ENCODE data around the gene LEFTY1.

Gene LEFTY1

DNA sequence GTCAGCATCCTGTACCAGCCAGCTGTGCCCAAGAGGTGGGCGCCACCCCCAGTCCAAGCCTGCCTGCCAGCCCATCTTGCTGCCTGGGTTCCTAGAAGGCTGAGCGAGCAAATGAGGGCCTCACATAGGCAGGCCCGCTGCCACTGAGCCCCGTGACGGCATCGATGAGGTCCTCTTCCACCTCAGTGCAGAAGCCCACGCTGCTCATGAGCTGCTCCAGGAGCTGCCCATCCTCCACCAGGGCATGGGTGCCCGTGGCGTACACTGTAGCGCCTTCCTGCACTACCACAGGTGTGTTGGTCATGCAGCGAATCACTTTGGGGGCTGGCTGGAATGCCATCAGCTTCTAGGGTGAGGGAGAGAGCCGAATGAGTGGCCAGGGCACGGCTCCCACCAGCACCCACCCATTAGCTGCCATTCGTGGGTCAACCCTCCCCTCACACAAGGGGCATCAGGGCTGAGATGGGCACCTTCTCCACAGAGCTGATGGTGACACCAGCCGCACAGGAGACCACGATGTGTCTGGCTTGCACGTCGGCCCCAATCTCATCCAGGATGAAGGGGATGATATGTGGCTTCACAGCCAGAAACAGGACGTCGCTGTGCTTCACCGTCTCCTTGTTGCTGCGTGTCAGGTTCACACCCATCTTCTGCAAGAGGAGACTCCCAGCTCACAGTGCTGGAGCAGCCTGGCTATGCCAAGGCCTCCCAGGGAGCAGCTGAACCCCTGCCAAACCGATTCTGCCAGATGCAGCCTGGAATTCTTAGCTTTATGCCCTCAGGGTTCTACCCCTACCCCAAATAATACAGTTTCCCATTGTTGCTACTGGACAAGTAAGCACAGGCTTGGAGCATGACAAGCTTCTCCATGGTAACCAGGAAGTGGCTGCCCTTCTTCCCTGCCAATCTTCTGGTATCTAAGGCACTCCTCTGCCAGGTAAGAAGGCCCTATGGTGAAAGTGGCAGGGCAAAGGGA, 33.1 kb upstream of the LEFTY1 start:
- H3K27ac Mint-ChIP-seq = peak overlapping the region; percentile 35
- H3K36me3 Mint-ChIP-seq = peaks cover 14% of the 10 kb centered on the region
- peaks cover 49% of the 10 kb centered on the region for H3K4me1 Mint-ChIP-seq
- no peaks in the 10 kb centered on the region for H3K9me3 Mint-ChIP-seq
- H3K27me3 Mint-ChIP-seq = no peaks in the 10 kb centered on the region
- peak overlapping the region; percentile 44 for H3K4me3 Mint-ChIP-seq

DNA sequence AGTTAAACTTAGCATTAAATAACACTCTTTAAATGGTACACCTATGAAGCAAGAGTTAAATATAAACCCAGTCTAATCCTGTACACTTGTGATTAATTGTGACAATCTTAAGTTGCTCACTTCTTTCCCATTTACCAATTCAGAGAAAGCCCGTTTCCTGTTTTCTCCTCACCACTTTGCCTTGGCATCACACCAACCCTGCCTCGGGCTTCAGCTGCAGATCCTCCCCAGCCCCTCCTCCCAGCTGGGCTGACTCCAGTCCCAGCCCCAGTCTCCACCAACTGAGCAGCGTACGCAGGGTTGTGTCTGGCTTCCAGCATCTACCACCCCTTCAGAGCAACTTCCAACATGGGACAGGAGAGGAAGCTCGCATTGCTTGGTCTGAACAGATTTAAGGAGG, 31.0 kb upstream of the LEFTY1 start:
- Mint-ChIP-seq H3K9me3 (no peaks in the 10 kb centered on the region), H3K36me3 (peaks cover 19% of the 10 kb centered on the region), H3K27ac (no peak overlapping the region), H3K4me3 (peak overlapping the region; percentile 61), H3K4me1 (peaks cover 40% of the 10 kb centered on the region), H3K27me3 (no peaks in the 10 kb centered on the region)

- Mint-ChIP-seq H3K4me3 (no peak overlapping the region), H3K27me3 (no peaks in the 10 kb centered on the region), H3K9me3 (no peaks in the 10 kb centered on the region), H3K4me1 (peaks cover 39% of the 10 kb centered on the region), H3K27ac (no peak overlapping the region), H3K36me3 (peaks cover 21% of the 10 kb centered on the region)
These were observed 29.3 kb upstream of the LEFTY1 start for GRCh38 chr1:225918280-225918679.

GRCh38 chr1:225917536-225917935, 28.6 kb upstream of the LEFTY1 start:
- Mint-ChIP-seq H3K4me1 (peaks cover 33% of the 10 kb centered on the region), H3K27me3 (no peaks in the 10 kb centered on the region), H3K27ac (no peak overlapping the region), H3K9me3 (no peaks in the 10 kb centered on the region), H3K4me3 (no peak overlapping the region), H3K36me3 (peaks cover 18% of the 10 kb centered on the region)

- Mint-ChIP-seq H3K36me3 (peaks cover 18% of the 10 kb centered on the region), H3K27me3 (no peaks in the 10 kb centered on the region), H3K4me3 (no peak overlapping the region), H3K9me3 (no peaks in the 10 kb centered on the region), H3K27ac (peak overlapping the region; percentile 69), H3K4me1 (peaks cover 30% of the 10 kb centered on the region)
These were observed 28.2 kb upstream of the LEFTY1 start for GRCh38 chr1:225917101-225917500.

- Mint-ChIP-seq H3K27ac (no peak overlapping the region), H3K9me3 (no peaks in the 10 kb centered on the region)
These were observed 26.6 kb upstream of the LEFTY1 start for GRCh38 chr1:225915538-225915991.

GRCh38 chr1:225914947-225915346, 26.0 kb upstream of the LEFTY1 start:
- H3K4me3 Mint-ChIP-seq = no peak overlapping the region
- peaks cover 25% of the 10 kb centered on the region for H3K4me1 Mint-ChIP-seq
- peaks cover 17% of the 10 kb centered on the region for H3K36me3 Mint-ChIP-seq
- no peaks in the 10 kb centered on the region for H3K27me3 Mint-ChIP-seq
- no peak overlapping the region for H3K27ac Mint-ChIP-seq
- H3K9me3 Mint-ChIP-seq = no peaks in the 10 kb centered on the region

More at GRCh38 chr1:225915538-225915991, 26.6 kb upstream of the LEFTY1 start:
- H3K4me3 Mint-ChIP-seq = no peak overlapping the region
- H3K4me1 Mint-ChIP-seq = peaks cover 25% of the 10 kb centered on the region
- H3K27me3 Mint-ChIP-seq = no peaks in the 10 kb centered on the region
- H3K36me3 Mint-ChIP-seq = peaks cover 18% of the 10 kb centered on the region

GRCh38 chr1:225914391-225914790, 25.4 kb upstream of the LEFTY1 start:
- no peaks in the 10 kb centered on the region for H3K9me3 Mint-ChIP-seq
- no peaks in the 10 kb centered on the region for H3K27me3 Mint-ChIP-seq
- H3K4me3 Mint-ChIP-seq = no peak overlapping the region
- H3K27ac Mint-ChIP-seq = no peak overlapping the region
- peaks cover 13% of the 10 kb centered on the region for H3K36me3 Mint-ChIP-seq
- peaks cover 25% of the 10 kb centered on the region for H3K4me1 Mint-ChIP-seq

DNA sequence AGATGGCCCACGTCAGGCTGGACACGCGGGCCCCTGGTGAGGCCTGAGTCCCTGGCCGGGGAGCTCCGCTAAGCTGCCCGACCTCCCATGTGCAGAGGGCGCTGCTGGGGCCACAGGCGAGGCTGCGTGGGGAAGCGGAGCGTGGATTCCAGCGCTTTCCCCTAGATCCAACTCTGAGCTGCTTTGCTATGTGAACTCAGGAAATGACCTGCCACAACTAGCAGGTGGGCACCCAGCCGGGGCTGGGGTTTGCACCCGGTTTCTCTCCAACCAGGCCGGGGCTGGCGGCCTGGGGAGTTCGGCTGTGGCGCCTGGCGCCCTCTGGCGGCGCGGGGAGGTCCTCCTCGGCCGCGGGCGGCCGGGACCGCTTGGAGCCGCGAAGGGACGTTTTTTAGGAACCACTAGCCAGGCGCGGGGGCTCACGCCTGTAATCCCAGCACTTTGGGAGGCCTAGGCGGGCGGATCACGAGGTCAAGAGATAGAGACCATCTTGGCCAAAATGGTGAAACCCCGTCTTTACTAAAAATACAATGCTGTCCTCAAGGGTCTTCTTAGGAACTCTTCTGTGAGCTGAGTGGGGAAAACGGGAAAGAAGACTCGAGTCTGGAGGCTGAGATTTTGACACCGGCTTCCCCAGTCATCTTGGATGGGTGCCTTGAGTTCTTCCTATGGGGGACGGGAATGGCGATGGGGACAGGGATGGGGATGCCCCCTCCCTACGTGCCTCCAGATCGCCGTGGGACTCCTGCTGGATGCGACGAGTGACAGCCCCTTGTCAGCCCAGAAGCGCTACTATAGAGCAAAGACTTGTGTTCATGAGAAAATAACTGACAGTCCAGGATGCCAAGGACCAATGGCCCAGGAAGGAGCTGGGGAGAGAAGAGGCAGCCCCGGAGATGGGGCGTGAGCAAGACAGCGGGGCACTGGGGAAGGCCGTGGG, 22.5 kb upstream of the LEFTY1 start:
- H3K36me3 Mint-ChIP-seq = peaks cover 7% of the 10 kb centered on the region
- H3K4me3 Mint-ChIP-seq = no peak overlapping the region
- H3K27ac Mint-ChIP-seq = no peak overlapping the region
- no peaks in the 10 kb centered on the region for H3K9me3 Mint-ChIP-seq
- H3K27me3 Mint-ChIP-seq = no peaks in the 10 kb centered on the region
- peaks cover 22% of the 10 kb centered on the region for H3K4me1 Mint-ChIP-seq

DNA sequence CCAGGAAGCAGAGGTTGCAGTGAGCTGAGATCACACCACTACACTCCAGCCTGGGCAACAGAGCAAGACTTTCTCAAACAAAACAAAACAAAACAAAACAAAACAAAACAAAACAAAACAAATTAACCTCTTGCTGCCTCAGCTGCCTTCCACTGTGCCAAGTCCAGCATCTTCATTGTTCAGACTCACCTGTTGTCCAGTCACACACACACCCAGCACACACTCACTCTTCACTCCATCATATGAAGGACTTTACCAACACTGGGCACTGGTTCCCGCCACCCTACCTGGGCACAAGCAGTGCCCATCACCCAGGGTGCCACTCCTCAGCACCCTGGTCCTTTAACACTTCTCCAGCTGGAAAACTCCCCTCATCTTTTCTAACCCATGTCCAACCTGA, 20.5 kb upstream of the LEFTY1 start:
- no peak overlapping the region for H3K27ac Mint-ChIP-seq

GRCh38 chr1:225908773-225909172, 19.8 kb upstream of the LEFTY1 start:
- H3K9me3 Mint-ChIP-seq = no peaks in the 10 kb centered on the region
- no peaks in the 10 kb centered on the region for H3K36me3 Mint-ChIP-seq
- H3K4me1 Mint-ChIP-seq = peaks cover 34% of the 10 kb centered on the region
- no peak overlapping the region for H3K27ac Mint-ChIP-seq
- no peak overlapping the region for H3K4me3 Mint-ChIP-seq
- no peaks in the 10 kb centered on the region for H3K27me3 Mint-ChIP-seq

More for the DNA sequence above, 20.5 kb upstream of the LEFTY1 start:
- Mint-ChIP-seq H3K4me3 (no peak overlapping the region), H3K4me1 (peaks cover 34% of the 10 kb centered on the region), H3K9me3 (no peaks in the 10 kb centered on the region), H3K27me3 (no peaks in the 10 kb centered on the region), H3K36me3 (no peaks in the 10 kb centered on the region)

GRCh38 chr1:225908013-225908640, 19.2 kb upstream of the LEFTY1 start:
- Mint-ChIP-seq H3K4me3 (no peak overlapping the region), H3K9me3 (no peaks in the 10 kb centered on the region), H3K4me1 (peaks cover 34% of the 10 kb centered on the region), H3K36me3 (no peaks in the 10 kb centered on the region), H3K27ac (no peak overlapping the region), H3K27me3 (no peaks in the 10 kb centered on the region)

- no peak overlapping the region for H3K27ac Mint-ChIP-seq
- H3K9me3 Mint-ChIP-seq = no peaks in the 10 kb centered on the region
- H3K27me3 Mint-ChIP-seq = no peaks in the 10 kb centered on the region
- H3K36me3 Mint-ChIP-seq = no peaks in the 10 kb centered on the region
- H3K4me3 Mint-ChIP-seq = no peak overlapping the region
- peaks cover 34% of the 10 kb centered on the region for H3K4me1 Mint-ChIP-seq
These were observed 18.4 kb upstream of the LEFTY1 start for GRCh38 chr1:225907341-225907740.

DNA sequence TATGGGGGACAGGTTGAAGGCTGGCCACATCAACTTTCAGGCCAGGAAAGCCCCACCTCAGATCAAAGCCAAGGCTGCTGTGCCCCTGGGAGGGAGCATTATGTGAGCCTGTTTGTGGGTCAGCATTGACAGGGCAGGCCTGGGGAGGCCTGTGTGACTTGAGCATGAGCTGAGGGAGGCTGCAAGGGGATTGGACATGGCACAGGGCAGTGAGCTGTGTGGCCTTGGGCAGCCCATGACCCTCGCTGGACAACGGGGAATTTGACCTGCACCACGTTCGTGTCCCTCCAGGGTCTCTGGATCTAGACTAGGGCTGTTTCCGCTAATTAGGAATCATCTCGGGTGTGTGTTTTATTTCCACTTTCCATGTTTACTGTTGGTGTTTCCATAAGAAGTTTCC, 17.5 kb upstream of the LEFTY1 start:
- Mint-ChIP-seq H3K9me3 (no peaks in the 10 kb centered on the region), H3K4me1 (peaks cover 30% of the 10 kb centered on the region), H3K27me3 (no peaks in the 10 kb centered on the region), H3K27ac (no peak overlapping the region), H3K4me3 (no peak overlapping the region), H3K36me3 (no peaks in the 10 kb centered on the region)

DNA sequence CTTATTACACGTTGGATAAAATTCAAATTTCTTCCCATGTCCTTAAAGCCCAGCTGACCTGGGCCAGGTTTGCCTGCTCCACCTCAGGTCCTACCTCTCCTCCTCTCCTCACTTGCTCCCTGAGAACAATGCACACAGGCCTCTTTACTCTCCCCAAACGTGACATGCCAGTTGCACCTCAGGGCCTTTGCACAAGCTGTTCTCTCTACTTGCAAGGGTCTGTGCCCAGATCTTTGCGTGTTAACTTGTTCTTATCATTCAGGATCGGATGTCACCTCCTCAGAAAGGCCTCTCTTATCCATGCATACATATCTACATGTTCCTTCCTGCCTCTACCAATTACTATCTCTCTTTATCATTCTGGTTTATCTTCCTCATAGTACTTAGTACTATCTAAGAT, 14.7 kb upstream of the LEFTY1 start:
- no peaks in the 10 kb centered on the region for H3K36me3 Mint-ChIP-seq
- H3K9me3 Mint-ChIP-seq = no peaks in the 10 kb centered on the region
- H3K4me1 Mint-ChIP-seq = peaks cover 31% of the 10 kb centered on the region
- no peaks in the 10 kb centered on the region for H3K27me3 Mint-ChIP-seq
- no peak overlapping the region for H3K27ac Mint-ChIP-seq
- H3K4me3 Mint-ChIP-seq = no peak overlapping the region
